GM12878 (cell line): ENCODE results near the gene TRAPPC3L. TPM values are rescaled to one million over a fixed set of nuclear protein-coding genes. Genes with fewer than 3 reads are reported as not detected.

Source experiments
- ATAC-seq: fragments of 200-7000 bp; cut with Tn5 transposase; 3 replicates; pipeline ENCODE4 v1.9.1; 2020; ENCODE audit warnings: mild to moderate bottlenecking, moderate library complexity
- BruUV-seq: library from RNA; stranded (reverse); fragments of 400-500 nt; replicated peaks from 2 replicates; lab custom pipeline; 2021; lab: Mats Ljungman, UMichigan
- CTCF ChIA-PET: fragments of 300-600 bp; sonication (Branson Sonifier 250); formaldehyde crosslinking; extraction: SDS; loops from one replicate; lab custom pipeline; 2021; ENCODE audit warnings: inconsistent platforms; lab: Yijun Ruan, JAX
- POLR2A ChIA-PET: fragments of 350-600 bp; formaldehyde crosslinking; extraction: SDS; loops from one replicate; lab custom pipeline; 2021; ENCODE audit warnings: inconsistent platforms; lab: Charles Lee
- RAD21 ChIA-PET: fragments of 300-600 bp; sonication (Branson Sonifier 250); formaldehyde crosslinking; loops from one replicate; lab custom pipeline; 2023; ENCODE audit warnings: antibody characterized with exemption; ENCODE audit not compliant: unreplicated experiment; lab: Charles Lee
- SMC1A ChIA-PET: fragments of 300-600 bp; sonication (Branson Sonifier 250); formaldehyde crosslinking; loops from one replicate; lab custom pipeline; 2023; ENCODE audit not compliant: unreplicated experiment, uncharacterized antibody; lab: Charles Lee
- DNase-seq: peaks from one replicate; pipeline ENCODE4 v3.0.0-alpha.2; 2011; ENCODE audit warnings: low read depth, low spot score
- FAIRE-seq: peaks from 3 replicates; lab custom pipeline; 2011; peaks lifted over from hg19 to GRCh38; lab: Jason Lieb, UNC
- H2AFZ ChIP-seq: 2 replicates; pipeline ENCODE4 v1.6.0; 2011; ENCODE audit warnings: low read depth, low read length, control low read depth; ENCODE audit not compliant: control insufficient read depth
- H3K27ac ChIP-seq: 2 replicates; pipeline ENCODE4 v1.5.1; 2011; ENCODE audit warnings: control low read depth; ENCODE audit not compliant: control insufficient read depth, insufficient read depth
- H3K27me3 ChIP-seq, 2 experiments: replicated peaks in 1 of 2; 2 replicates each; pipeline versions ENCODE4 v1.6.0 to v1.6.1; 2011; ENCODE audit warnings: low read length in 1 of 2; ENCODE audit not compliant: control insufficient read depth in 2 of 2, insufficient read depth in 2 of 2
- H3K36me3 ChIP-seq, 2 experiments: 2 replicates each; pipeline ENCODE4 v1.5.1; 2011; ENCODE audit warnings: low read length in 1 of 2; ENCODE audit not compliant: control insufficient read depth in 2 of 2, insufficient read depth in 2 of 2
- H3K4me1 ChIP-seq: 2 replicates; pipeline ENCODE4 v1.6.1; 2011; ENCODE audit warnings: mild to moderate bottlenecking, low read length, moderate library complexity, mixed read lengths; ENCODE audit not compliant: control insufficient read depth, insufficient read depth
- H3K4me2 ChIP-seq: 2 replicates; pipeline ENCODE4 v1.6.0; 2011; ENCODE audit warnings: control low read depth; ENCODE audit not compliant: control insufficient read depth, insufficient read depth
- H3K4me3 ChIP-seq: fragments of 200-600 bp; sonication (generic); 2 replicates; pipeline ENCODE4 v1.5.1; 2016
- H3K79me2 ChIP-seq: 2 replicates; pipeline ENCODE4 v1.6.0; 2011; ENCODE audit warnings: low read length; ENCODE audit not compliant: control insufficient read depth, insufficient read depth
- H3K9ac ChIP-seq: 2 replicates; pipeline ENCODE4 v1.8.0; 2011; ENCODE audit warnings: low read length, control low read depth, mixed read lengths; ENCODE audit not compliant: control insufficient read depth, insufficient read depth
- H3K9me3 ChIP-seq: replicated peaks from 3 replicates; pipeline ENCODE4 v1.5.1; 2011; ENCODE audit warnings: mild to moderate bottlenecking, low read length; ENCODE audit not compliant: control insufficient read depth, insufficient read depth
- H4K20me1 ChIP-seq: 2 replicates; pipeline ENCODE4 v1.6.0; 2011; ENCODE audit not compliant: control insufficient read depth, insufficient read depth
- CHD1 ChIP-seq: IDR thresholded peaks from 2 replicates; pipeline ENCODE4 v1.6.1; 2012; ENCODE audit warnings: low read depth, low read length, improper control_type of control experiment
- EP300 ChIP-seq, 2 experiments: fragments of 150-350 bp in 1 of 2; IDR thresholded peaks; 2 replicates each; pipeline ENCODE4 v1.6.1; 2011 to 2012; ENCODE audit warnings: low read depth in 2 of 2, low read length in 2 of 2, borderline replicate concordance in 1 of 2, improper control_type of control experiment in 1 of 2, inconsistent platforms in 1 of 2; ENCODE audit not compliant: control insufficient read depth in 1 of 2
- GABPA ChIP-seq: IDR thresholded peaks from 2 replicates; pipeline ENCODE4 v1.6.1; 2014; ENCODE audit warnings: antibody characterized with exemption, low read depth, mild to moderate bottlenecking, inconsistent platforms
- GATAD2B ChIP-seq: fragments of 450-650 bp; conservative IDR thresholded peaks from 2 replicates; pipeline ENCODE4 v1.6.1; 2017; ENCODE audit warnings: low read depth, mild to moderate bottlenecking, moderate library complexity
- HDAC6 ChIP-seq: fragments of 200-600 bp; sonication (generic); IDR thresholded peaks from one replicate; pipeline ENCODE4 v1.8.0; 2017; ENCODE audit warnings: antibody characterized with exemption; ENCODE audit not compliant: unreplicated experiment
- IRF4 ChIP-seq: IDR thresholded peaks from 2 replicates; pipeline ENCODE4 v1.6.1; 2011; ENCODE audit warnings: low read depth, low read length
- MEF2B ChIP-seq: fragments of 450-650 bp; IDR thresholded peaks from 2 replicates; pipeline ENCODE4 v1.6.1; 2018; ENCODE audit warnings: mild to moderate bottlenecking, moderate library complexity; ENCODE audit not compliant: partially characterized antibody, poor library complexity, severe bottlenecking
- NR2F1 ChIP-seq: fragments of 450-650 bp; conservative IDR thresholded peaks from 2 replicates; pipeline ENCODE4 v1.6.1; 2017; ENCODE audit warnings: mild to moderate bottlenecking
- SIX5 ChIP-seq: IDR thresholded peaks from 2 replicates; pipeline ENCODE4 v1.6.1; 2011; ENCODE audit warnings: mild to moderate bottlenecking, low read depth, low read length, moderate library complexity; ENCODE audit not compliant: severe bottlenecking
- ZNF207 ChIP-seq: fragments of 450-650 bp; IDR thresholded peaks from 2 replicates; pipeline ENCODE4 v1.6.1; 2014; ENCODE audit warnings: antibody characterized with exemption, mild to moderate bottlenecking, borderline replicate concordance
- in situ Hi-C: fragments of 300-500 bp; cut with MboI; formaldehyde crosslinking; loops from 9 replicates; pipeline ENCODE4 v1.14.3; 2018; ENCODE audit warnings: mixed read lengths
- intact Hi-C: fragments of 100-400 bp; cut with micrococcal nuclease; formaldehyde crosslinking; loops from one replicate; pipeline ENCODE4 v1.14.2; 2022; ENCODE audit not compliant: unreplicated experiment
- polyA plus RNA-seq, 11 experiments: library from polyadenylated mRNA; depleted of rRNA in 4 of 11; unstranded in 6 of 11; stranded (reverse) in 5 of 11; fragments of >200 nt; fragmentation: Nextera tagmentation in 4 of 11; fragmentation: Illumina TruSeq in 1 of 11; extraction: Ambion mirVana in 4 of 11; extraction: Trizol in 1 of 11; gene quantifications; 1 replicate in 1 of 11; 2 replicates in 10 of 11; pipeline versions ENCODE4 v1.2.1 to v1.2.3, GENCODE V29; 2011 to 2016; ENCODE audit warnings: inconsistent platforms in 2 of 11, missing spikeins in 2 of 11, low read depth in 1 of 11
- total RNA-seq, 4 experiments: library from RNA; depleted of rRNA in 3 of 4; stranded (reverse); fragments of >200 nt in 3 of 4; fragmentation: Illumina TruSeq in 1 of 4; extraction: Trizol in 1 of 4; gene quantifications; 2 replicates each; pipeline versions ENCODE4 v1.2.1 to v1.2.3, GENCODE V29; 2013 to 2021
- TF ChIP-seq, protein P1 (sequence below): IDR thresholded peaks from 2 replicates; pipeline ENCODE4 v1.6.1; 2011; ENCODE audit warnings: low read depth, low read length, improper control_type of control experiment, borderline replicate concordance
- TF ChIP-seq, protein P2 (sequence below): fragments of 450-650 bp; IDR thresholded peaks from 2 replicates; pipeline ENCODE4 v1.6.1; 2017; ENCODE audit warnings: borderline replicate concordance
- TF ChIP-seq, protein P3 (sequence below): IDR thresholded peaks from 2 replicates; pipeline ENCODE4 v1.6.1; 2011; ENCODE audit warnings: borderline replicate concordance, low read depth, mild to moderate bottlenecking, moderate library complexity, low read length; ENCODE audit not compliant: insufficient read depth, poor library complexity, severe bottlenecking
- TF ChIP-seq, protein P4 (sequence below): fragments of 450-650 bp; IDR thresholded peaks from 2 replicates; pipeline ENCODE4 v1.6.1; 2016; ENCODE audit warnings: mild to moderate bottlenecking

TRAPPC3L gene
- total and polyA plus RNA-seq, 10 of the 15 experiments (the other 5 are each of a cell fraction or from before 2014, with no cell fraction given): not detected

DNA sequence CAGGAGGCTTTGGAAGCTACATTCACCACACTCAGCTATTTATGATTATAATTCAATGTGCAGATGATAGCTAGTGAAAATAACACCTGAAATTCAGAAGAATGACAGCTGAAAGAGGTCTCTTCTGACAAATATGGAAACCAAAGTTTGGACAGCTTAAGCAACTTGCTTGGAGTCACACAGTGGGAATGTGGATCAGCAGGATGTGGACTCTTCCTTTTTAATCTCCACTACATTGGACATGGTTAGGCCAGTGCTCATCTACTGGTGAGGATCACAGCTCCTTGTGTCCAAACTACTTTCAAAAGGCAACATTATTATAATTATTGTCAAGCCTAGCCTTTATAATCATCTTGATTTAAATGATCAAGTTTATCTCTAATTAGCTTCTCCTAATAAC is 10.4 kb downstream of the TRAPPC3L start:
- ChIA-PET RAD21 (interaction anchor here (0.8 to 3.9 kb wide), 9 partner anchors 17 to 317 kb away, joined by 3 to 35 read pairs (median 4); partner anchors contain the start of gene TSPYL1), SMC1A (interaction anchor here (0.6 to 4.5 kb wide), 24 partner anchors 12 to 317 kb away, joined by 3 to 42 read pairs (median 3); partner anchors contain the start of gene TSPYL1), CTCF (interaction anchor here (0.8 to 4.5 kb wide), 38 partner anchors 9 to 317 kb away, joined by 3 to 96 read pairs (median 5); partner anchors contain the start of genes CALHM4, CALHM5, RWDD1 and TRAPPC3L), POLR2A (no interaction called here)
- no peaks in the 10 kb centered on the region for H3K4me1 ChIP-seq
- no peaks in the 10 kb centered on the region for H3K36me3 ChIP-seq
- no TSS peak for BruUV-seq
- in situ Hi-C loops (no loop called here), intact Hi-C loops (no loop called here)
- H3K27ac ChIP-seq: no peak overlapping the region
- H3K4me3 ChIP-seq: no peak overlapping the region
- H3K27me3 ChIP-seq: peaks cover 2 to 3% of the 10 kb centered on the region in 2 experiments; a peak in 2 of 4 replicates
- H3K79me2 ChIP-seq: no peaks in the 10 kb centered on the region
- TF ChIP-seq GABPA (no peak), IRF4 (no peak), EP300 (IDR thresholded peaks at IDR 0.05; ENCODE audit: borderline replicate concordance in 1 of 2, control insufficient read depth in 1 of 2, low read depth in 2 of 2, low read length in 2 of 2) (no peak), GATAD2B (no peak), SIX5 (no peak), NR2F1 (no peak), CHD1 (no peak), ZNF207 (no peak), HDAC6 (no peak), MEF2B (no peak)
- TF ChIP-seq, protein P1, sequence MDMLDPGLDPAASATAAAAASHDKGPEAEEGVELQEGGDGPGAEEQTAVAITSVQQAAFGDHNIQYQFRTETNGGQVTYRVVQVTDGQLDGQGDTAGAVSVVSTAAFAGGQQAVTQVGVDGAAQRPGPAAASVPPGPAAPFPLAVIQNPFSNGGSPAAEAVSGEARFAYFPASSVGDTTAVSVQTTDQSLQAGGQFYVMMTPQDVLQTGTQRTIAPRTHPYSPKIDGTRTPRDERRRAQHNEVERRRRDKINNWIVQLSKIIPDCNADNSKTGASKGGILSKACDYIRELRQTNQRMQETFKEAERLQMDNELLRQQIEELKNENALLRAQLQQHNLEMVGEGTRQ: no peak
- TF ChIP-seq, protein P2, sequence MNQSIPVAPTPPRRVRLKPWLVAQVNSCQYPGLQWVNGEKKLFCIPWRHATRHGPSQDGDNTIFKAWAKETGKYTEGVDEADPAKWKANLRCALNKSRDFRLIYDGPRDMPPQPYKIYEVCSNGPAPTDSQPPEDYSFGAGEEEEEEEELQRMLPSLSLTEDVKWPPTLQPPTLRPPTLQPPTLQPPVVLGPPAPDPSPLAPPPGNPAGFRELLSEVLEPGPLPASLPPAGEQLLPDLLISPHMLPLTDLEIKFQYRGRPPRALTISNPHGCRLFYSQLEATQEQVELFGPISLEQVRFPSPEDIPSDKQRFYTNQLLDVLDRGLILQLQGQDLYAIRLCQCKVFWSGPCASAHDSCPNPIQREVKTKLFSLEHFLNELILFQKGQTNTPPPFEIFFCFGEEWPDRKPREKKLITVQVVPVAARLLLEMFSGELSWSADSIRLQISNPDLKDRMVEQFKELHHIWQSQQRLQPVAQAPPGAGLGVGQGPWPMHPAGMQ: no peak
- TF ChIP-seq, protein P3, sequence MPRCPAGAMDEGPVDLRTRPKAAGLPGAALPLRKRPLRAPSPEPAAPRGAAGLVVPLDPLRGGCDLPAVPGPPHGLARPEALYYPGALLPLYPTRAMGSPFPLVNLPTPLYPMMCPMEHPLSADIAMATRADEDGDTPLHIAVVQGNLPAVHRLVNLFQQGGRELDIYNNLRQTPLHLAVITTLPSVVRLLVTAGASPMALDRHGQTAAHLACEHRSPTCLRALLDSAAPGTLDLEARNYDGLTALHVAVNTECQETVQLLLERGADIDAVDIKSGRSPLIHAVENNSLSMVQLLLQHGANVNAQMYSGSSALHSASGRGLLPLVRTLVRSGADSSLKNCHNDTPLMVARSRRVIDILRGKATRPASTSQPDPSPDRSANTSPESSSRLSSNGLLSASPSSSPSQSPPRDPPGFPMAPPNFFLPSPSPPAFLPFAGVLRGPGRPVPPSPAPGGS: no peak
- TF ChIP-seq, protein P4, sequence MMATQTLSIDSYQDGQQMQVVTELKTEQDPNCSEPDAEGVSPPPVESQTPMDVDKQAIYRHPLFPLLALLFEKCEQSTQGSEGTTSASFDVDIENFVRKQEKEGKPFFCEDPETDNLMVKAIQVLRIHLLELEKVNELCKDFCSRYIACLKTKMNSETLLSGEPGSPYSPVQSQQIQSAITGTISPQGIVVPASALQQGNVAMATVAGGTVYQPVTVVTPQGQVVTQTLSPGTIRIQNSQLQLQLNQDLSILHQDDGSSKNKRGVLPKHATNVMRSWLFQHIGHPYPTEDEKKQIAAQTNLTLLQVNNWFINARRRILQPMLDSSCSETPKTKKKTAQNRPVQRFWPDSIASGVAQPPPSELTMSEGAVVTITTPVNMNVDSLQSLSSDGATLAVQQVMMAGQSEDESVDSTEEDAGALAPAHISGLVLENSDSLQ: no peak
- H2AFZ ChIP-seq: no peak overlapping the region
- FAIRE-seq: no peak
- no peak overlapping the region for H3K9ac ChIP-seq
- no peaks in the 10 kb centered on the region for H3K9me3 ChIP-seq
- ATAC-seq: no peak
- H3K4me2 ChIP-seq: no peak overlapping the region
- no peaks in the 10 kb centered on the region for H4K20me1 ChIP-seq
- DNase-seq: no peak
